HL-60 (cell line): ENCODE measurements around the gene TP53AIP1.

Experiments
- DNase-seq, 2 experiments: peaks; one replicate each; pipeline ENCODE4 v3.0.0-alpha.2; 2010 to 2020; ENCODE audit warnings: low read depth in 1 of 2, low spot score in 1 of 2
- H3K27ac ChIP-seq: fragments of 250-450 bp; sonication (Bioruptor Pico); replicated peaks from 2 replicates; pipeline ENCODE4 v1.5.1; 2020; ENCODE audit warnings: mild to moderate bottlenecking, moderate library complexity
- H3K27me3 ChIP-seq: fragments of 250-450 bp; sonication (Bioruptor Pico); 2 replicates; pipeline ENCODE4 v1.5.1; 2021; ENCODE audit warnings: mild to moderate bottlenecking, moderate library complexity; ENCODE audit not compliant: insufficient read depth, poor library complexity, severe bottlenecking
- H3K4me3 ChIP-seq: replicated peaks from 2 replicates; pipeline ENCODE4 v1.5.1; 2011; ENCODE audit warnings: mild to moderate bottlenecking, control low read depth, low read length; ENCODE audit not compliant: insufficient read depth
- GABPA ChIP-seq: IDR thresholded peaks from 2 replicates; pipeline ENCODE4 v1.6.1; 2012; ENCODE audit warnings: low read depth
- POLR2AphosphoS5 ChIP-seq: IDR thresholded peaks from 2 replicates; pipeline ENCODE4 v1.6.1; 2012; ENCODE audit warnings: low read depth
- SPI1 ChIP-seq: IDR thresholded peaks from 2 replicates; pipeline ENCODE4 v1.6.1; 2012; ENCODE audit warnings: low read depth, mild to moderate bottlenecking, borderline replicate concordance
- TF ChIP-seq, protein P1 (sequence below): IDR thresholded peaks from one replicate; pipeline ENCODE4 v1.5.1; 2011; ENCODE audit warnings: low read length, control low read depth, inconsistent platforms; ENCODE audit not compliant: insufficient read depth
- TF ChIP-seq, protein P2 (sequence below): IDR thresholded peaks from 2 replicates; pipeline ENCODE4 v1.6.1; 2012; ENCODE audit warnings: low read depth; ENCODE audit not compliant: insufficient replicate concordance

The TP53AIP1 gene

DNA sequence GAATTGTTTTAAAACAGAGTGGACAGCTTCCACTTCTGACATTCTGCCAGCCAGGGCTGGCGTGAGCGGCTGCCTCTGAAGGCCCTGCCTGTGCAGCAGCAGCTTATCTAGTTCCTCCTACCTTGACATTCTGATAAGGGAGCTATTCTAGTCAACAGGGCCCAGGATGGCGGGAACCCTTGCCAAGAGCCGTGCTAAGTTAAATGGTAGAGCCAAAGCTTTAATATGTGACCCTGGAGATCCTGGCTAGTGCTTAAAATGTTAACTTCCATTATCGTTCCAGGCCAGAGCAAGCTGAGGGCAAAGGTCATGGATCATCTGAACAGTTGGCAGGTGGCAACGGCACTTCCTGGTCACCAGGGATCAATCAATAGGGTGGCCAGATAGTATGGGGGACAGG, 48.0 kb downstream of the TP53AIP1 start:
- no peak for DNase-seq

DNA sequence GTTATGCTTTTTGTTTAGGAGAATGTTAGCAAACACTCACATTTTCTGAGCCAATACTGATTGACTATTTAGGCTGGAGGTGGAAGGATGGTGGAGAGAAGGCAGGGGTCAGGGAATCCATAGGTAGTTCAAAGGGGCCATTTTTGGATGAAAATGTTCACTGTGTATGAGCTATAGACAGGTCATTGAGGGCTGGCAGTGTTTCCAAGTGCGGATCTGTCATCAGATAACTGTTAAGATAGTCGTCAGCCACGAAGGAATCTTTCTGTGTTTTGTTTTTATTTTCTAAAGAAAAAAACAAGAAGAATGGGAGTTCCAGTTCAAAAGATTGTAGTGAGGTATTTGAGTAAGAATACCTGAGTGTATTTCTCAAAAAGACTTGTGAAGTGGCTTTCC, 48.4 kb downstream of the TP53AIP1 start:
- H3K4me3 ChIP-seq, result no peak overlapping the region
- H3K27me3 ChIP-seq, result peaks cover 44% of the 10 kb centered on the region
- TF ChIP-seq GABPA (no peak), POLR2AphosphoS5 (no peak), SPI1 (no peak)
- TF ChIP-seq, protein P1, sequence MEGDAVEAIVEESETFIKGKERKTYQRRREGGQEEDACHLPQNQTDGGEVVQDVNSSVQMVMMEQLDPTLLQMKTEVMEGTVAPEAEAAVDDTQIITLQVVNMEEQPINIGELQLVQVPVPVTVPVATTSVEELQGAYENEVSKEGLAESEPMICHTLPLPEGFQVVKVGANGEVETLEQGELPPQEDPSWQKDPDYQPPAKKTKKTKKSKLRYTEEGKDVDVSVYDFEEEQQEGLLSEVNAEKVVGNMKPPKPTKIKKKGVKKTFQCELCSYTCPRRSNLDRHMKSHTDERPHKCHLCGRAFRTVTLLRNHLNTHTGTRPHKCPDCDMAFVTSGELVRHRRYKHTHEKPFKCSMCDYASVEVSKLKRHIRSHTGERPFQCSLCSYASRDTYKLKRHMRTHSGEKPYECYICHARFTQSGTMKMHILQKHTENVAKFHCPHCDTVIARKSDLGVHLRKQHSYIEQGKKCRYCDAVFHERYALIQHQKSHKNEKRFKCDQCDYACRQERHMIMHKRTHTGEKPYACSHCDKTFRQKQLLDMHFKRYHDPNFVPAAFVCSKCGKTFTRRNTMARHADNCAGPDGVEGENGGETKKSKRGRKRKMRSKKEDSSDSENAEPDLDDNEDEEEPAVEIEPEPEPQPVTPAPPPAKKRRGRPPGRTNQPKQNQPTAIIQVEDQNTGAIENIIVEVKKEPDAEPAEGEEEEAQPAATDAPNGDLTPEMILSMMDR, result no peak
- TF ChIP-seq, protein P2, sequence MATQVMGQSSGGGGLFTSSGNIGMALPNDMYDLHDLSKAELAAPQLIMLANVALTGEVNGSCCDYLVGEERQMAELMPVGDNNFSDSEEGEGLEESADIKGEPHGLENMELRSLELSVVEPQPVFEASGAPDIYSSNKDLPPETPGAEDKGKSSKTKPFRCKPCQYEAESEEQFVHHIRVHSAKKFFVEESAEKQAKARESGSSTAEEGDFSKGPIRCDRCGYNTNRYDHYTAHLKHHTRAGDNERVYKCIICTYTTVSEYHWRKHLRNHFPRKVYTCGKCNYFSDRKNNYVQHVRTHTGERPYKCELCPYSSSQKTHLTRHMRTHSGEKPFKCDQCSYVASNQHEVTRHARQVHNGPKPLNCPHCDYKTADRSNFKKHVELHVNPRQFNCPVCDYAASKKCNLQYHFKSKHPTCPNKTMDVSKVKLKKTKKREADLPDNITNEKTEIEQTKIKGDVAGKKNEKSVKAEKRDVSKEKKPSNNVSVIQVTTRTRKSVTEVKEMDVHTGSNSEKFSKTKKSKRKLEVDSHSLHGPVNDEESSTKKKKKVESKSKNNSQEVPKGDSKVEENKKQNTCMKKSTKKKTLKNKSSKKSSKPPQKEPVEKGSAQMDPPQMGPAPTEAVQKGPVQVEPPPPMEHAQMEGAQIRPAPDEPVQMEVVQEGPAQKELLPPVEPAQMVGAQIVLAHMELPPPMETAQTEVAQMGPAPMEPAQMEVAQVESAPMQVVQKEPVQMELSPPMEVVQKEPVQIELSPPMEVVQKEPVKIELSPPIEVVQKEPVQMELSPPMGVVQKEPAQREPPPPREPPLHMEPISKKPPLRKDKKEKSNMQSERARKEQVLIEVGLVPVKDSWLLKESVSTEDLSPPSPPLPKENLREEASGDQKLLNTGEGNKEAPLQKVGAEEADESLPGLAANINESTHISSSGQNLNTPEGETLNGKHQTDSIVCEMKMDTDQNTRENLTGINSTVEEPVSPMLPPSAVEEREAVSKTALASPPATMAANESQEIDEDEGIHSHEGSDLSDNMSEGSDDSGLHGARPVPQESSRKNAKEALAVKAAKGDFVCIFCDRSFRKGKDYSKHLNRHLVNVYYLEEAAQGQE, result no peak
- H3K27ac ChIP-seq, result no peak overlapping the region
- DNase-seq, result no peak

More for the DNA sequence above, 48.0 kb downstream of the TP53AIP1 start:
- Histone ChIP-seq H3K27me3 (peaks cover 41% of the 10 kb centered on the region), H3K4me3 (no peak overlapping the region), H3K27ac (no peak overlapping the region)
- TF ChIP-seq, protein P1, result no peak
- no peak for TF ChIP-seq SPI1
- TF ChIP-seq, protein P2, result no peak
- no peak for TF ChIP-seq GABPA
- no peak for TF ChIP-seq POLR2AphosphoS5

DNA sequence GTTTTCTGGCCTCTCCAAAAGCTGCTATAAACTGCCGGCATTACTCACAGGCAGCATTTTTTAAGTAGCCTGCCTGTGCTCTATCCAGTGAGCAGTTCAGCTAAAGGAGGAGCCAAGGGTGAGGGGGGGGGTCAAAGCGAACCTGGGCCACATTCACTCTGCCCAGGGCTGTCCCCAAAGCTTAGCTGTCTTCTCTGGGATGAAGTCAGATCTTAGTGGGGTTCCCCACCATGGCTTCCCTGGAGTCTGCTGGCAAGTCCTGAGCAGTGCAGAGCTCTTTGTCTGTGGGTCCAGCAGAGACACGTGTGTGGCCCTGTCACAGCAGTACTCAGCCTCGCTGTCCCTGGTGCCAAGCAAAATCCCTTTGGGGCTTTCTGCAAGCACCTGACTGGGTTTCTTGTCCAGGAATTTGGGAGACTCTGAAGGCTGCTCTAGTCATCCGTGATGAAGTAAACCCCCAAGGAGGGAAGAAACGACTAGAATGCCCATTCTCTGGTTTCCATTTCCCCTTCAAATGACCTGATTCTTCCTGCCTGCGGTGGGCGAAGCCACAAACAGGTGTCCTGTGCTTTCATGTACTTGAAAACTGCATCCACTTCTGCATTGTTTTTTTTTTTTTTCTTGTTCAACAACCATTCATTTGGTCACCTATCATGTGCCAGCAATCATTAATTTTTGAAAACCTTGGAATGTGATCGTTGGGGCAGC, 48.9 kb downstream of the TP53AIP1 start:
- no peak for DNase-seq
- H3K27me3 ChIP-seq, result peaks cover 46% of the 10 kb centered on the region
- no peak overlapping the region for H3K4me3 ChIP-seq
- no peak overlapping the region for H3K27ac ChIP-seq
- TF ChIP-seq GABPA, result no peak
- TF ChIP-seq SPI1, result no peak
- TF ChIP-seq, protein P2, result no peak
- TF ChIP-seq, protein P1, result no peak
- no peak for TF ChIP-seq POLR2AphosphoS5
